KMS-11 (cell line): ENCODE measurements around the gene PDE1C.

Source experiments
- H2AFZ ChIP-seq: fragments of 200-600 bp; sonication (generic); 2 replicates; pipeline ENCODE4 v1.6.1; 2016; ENCODE audit warnings: antibody characterized with exemption, mixed run types, low read depth
- H3K27ac ChIP-seq: fragments of 200-600 bp; sonication (generic); 2 replicates; pipeline ENCODE4 v1.6.1; 2016; ENCODE audit warnings: mild to moderate bottlenecking, mixed run types
- H3K27me3 ChIP-seq: fragments of 200-600 bp; sonication (generic); 2 replicates; pipeline ENCODE4 v1.6.1; 2017; ENCODE audit warnings: mild to moderate bottlenecking, low read depth, mixed run types, moderate library complexity; ENCODE audit not compliant: insufficient read depth
- H3K36me3 ChIP-seq: fragments of 200-600 bp; sonication (generic); 2 replicates; pipeline ENCODE4 v1.6.1; 2017; ENCODE audit warnings: mild to moderate bottlenecking, mixed run types; ENCODE audit not compliant: insufficient read depth
- H3K4me1 ChIP-seq: fragments of 200-600 bp; sonication (generic); 2 replicates; pipeline ENCODE4 v1.6.1; 2016; ENCODE audit warnings: mild to moderate bottlenecking, low read depth, mixed run types; ENCODE audit not compliant: poor library complexity, severe bottlenecking
- H3K4me2 ChIP-seq: fragments of 200-600 bp; sonication (generic); 2 replicates; pipeline ENCODE4 v1.7.0; 2016; ENCODE audit warnings: mild to moderate bottlenecking, mixed run types
- H3K4me3 ChIP-seq: fragments of 200-600 bp; sonication (generic); IDR thresholded peaks from 2 replicates; pipeline ENCODE4 v1.6.1; 2017; ENCODE audit warnings: low read depth, low read length, mixed read lengths; ENCODE audit not compliant: insufficient read depth
- H3K79me2 ChIP-seq: fragments of 200-600 bp; sonication (generic); 2 replicates; pipeline ENCODE4 v1.6.1; 2016; ENCODE audit warnings: low read depth, mixed run types; ENCODE audit not compliant: insufficient read depth
- H3K9ac ChIP-seq: fragments of 200-600 bp; sonication (generic); 2 replicates; pipeline ENCODE4 v1.6.1; 2016; ENCODE audit warnings: mild to moderate bottlenecking, mixed run types
- H4K20me1 ChIP-seq: fragments of 200-600 bp; sonication (generic); 2 replicates; pipeline ENCODE4 v1.6.1; 2016; ENCODE audit warnings: mild to moderate bottlenecking, mixed run types; ENCODE audit not compliant: insufficient read depth
- CTCF ChIP-seq: fragments of 200-600 bp; sonication (generic); conservative IDR thresholded peaks from 2 replicates; pipeline ENCODE4 v1.6.1; 2017; ENCODE audit warnings: low read depth, mild to moderate bottlenecking, antibody characterized with exemption, low read length, moderate library complexity, mixed read lengths

PDE1C gene

GRCh38 chr7:31855530-31855929, 214.7 kb downstream of the PDE1C start:
- H3K79me2 ChIP-seq: no peaks in the 10 kb centered on the region
- H3K36me3 ChIP-seq: no peaks in the 10 kb centered on the region
- no peak for TF ChIP-seq CTCF
- no peak overlapping the region for H2AFZ ChIP-seq
- H3K4me3 ChIP-seq: no peak overlapping the region
- no peaks in the 10 kb centered on the region for H4K20me1 ChIP-seq
- no peaks in the 10 kb centered on the region for H3K27me3 ChIP-seq
- H3K4me2 ChIP-seq: no peak overlapping the region
- H3K9ac ChIP-seq: no peak overlapping the region
- H3K4me1 ChIP-seq: no peaks in the 10 kb centered on the region
- H3K27ac ChIP-seq: no peak overlapping the region

- no peak overlapping the region for H3K4me2 ChIP-seq
- H4K20me1 ChIP-seq: no peaks in the 10 kb centered on the region
- no peaks in the 10 kb centered on the region for H3K79me2 ChIP-seq
- no peak overlapping the region for H3K27ac ChIP-seq
- no peak overlapping the region for H3K9ac ChIP-seq
- no peak overlapping the region for H3K4me3 ChIP-seq
- no peaks in the 10 kb centered on the region for H3K27me3 ChIP-seq
- no peak for TF ChIP-seq CTCF
- H3K4me1 ChIP-seq: no peaks in the 10 kb centered on the region
- no peak overlapping the region for H2AFZ ChIP-seq
- no peaks in the 10 kb centered on the region for H3K36me3 ChIP-seq
These were observed 216.8 kb downstream of the PDE1C start for GRCh38 chr7:31853380-31853779.

- H4K20me1 ChIP-seq: no peaks in the 10 kb centered on the region
- H3K4me3 ChIP-seq: no peak overlapping the region
- TF ChIP-seq CTCF: no peak
- H3K9ac ChIP-seq: no peak overlapping the region
- no peak overlapping the region for H3K4me2 ChIP-seq
- H2AFZ ChIP-seq: no peak overlapping the region
- no peaks in the 10 kb centered on the region for H3K36me3 ChIP-seq
- no peak overlapping the region for H3K27ac ChIP-seq
- H3K27me3 ChIP-seq: no peaks in the 10 kb centered on the region
- no peaks in the 10 kb centered on the region for H3K4me1 ChIP-seq
- no peaks in the 10 kb centered on the region for H3K79me2 ChIP-seq
These were observed 217.7 kb downstream of the PDE1C start for GRCh38 chr7:31852462-31852861.

GRCh38 chr7:31851119-31851518, 219.1 kb downstream of the PDE1C start:
- no peak overlapping the region for H2AFZ ChIP-seq
- H4K20me1 ChIP-seq: no peaks in the 10 kb centered on the region
- no peaks in the 10 kb centered on the region for H3K4me1 ChIP-seq
- H3K27ac ChIP-seq: no peak overlapping the region
- TF ChIP-seq CTCF: no peak
- H3K27me3 ChIP-seq: no peaks in the 10 kb centered on the region
- H3K9ac ChIP-seq: no peak overlapping the region
- no peaks in the 10 kb centered on the region for H3K79me2 ChIP-seq
- no peak overlapping the region for H3K4me3 ChIP-seq
- no peak overlapping the region for H3K4me2 ChIP-seq
- no peaks in the 10 kb centered on the region for H3K36me3 ChIP-seq

GRCh38 chr7:31850601-31851000, 219.6 kb downstream of the PDE1C start:
- no peak overlapping the region for H2AFZ ChIP-seq
- no peaks in the 10 kb centered on the region for H3K36me3 ChIP-seq
- H3K27ac ChIP-seq: no peak overlapping the region

More at GRCh38 chr7:31850601-31851000, 219.6 kb downstream of the PDE1C start:
- no peak for TF ChIP-seq CTCF
- no peaks in the 10 kb centered on the region for H3K79me2 ChIP-seq
- H4K20me1 ChIP-seq: no peaks in the 10 kb centered on the region
- H3K9ac ChIP-seq: no peak overlapping the region
- H3K27me3 ChIP-seq: no peaks in the 10 kb centered on the region
- no peak overlapping the region for H3K4me2 ChIP-seq
- H3K4me3 ChIP-seq: no peak overlapping the region
- H3K4me1 ChIP-seq: no peaks in the 10 kb centered on the region
